ENCODE measurements around the gene GHR.

DNA sequence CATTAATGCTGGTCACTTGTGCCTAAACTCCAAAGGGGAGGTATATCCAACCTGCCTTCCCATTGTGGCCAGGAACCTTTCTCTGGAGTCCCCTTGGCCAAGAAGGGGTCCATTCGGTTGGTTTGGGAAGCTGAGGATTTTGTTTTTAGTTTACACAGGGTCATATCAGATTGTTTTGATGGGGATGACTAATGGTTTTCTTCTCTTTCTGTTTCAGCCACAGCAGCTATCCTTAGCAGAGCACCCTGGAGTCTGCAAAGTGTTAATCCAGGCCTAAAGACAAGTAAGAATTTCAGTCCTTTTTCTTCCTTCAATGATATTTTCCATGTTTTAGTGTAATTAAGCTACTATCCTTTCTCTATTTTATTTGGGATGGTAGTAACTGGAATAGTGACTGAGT lies 205.6 kb downstream of the GHR start:
- TF ChIP-seq, protein P1, sequence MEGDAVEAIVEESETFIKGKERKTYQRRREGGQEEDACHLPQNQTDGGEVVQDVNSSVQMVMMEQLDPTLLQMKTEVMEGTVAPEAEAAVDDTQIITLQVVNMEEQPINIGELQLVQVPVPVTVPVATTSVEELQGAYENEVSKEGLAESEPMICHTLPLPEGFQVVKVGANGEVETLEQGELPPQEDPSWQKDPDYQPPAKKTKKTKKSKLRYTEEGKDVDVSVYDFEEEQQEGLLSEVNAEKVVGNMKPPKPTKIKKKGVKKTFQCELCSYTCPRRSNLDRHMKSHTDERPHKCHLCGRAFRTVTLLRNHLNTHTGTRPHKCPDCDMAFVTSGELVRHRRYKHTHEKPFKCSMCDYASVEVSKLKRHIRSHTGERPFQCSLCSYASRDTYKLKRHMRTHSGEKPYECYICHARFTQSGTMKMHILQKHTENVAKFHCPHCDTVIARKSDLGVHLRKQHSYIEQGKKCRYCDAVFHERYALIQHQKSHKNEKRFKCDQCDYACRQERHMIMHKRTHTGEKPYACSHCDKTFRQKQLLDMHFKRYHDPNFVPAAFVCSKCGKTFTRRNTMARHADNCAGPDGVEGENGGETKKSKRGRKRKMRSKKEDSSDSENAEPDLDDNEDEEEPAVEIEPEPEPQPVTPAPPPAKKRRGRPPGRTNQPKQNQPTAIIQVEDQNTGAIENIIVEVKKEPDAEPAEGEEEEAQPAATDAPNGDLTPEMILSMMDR (IDR thresholded peaks at IDR 0.05; ENCODE audit: low read length), result no peak
- no peak for TF ChIP-seq EZH2 (IDR thresholded peaks at IDR 0.05; ENCODE audit: borderline replicate concordance, low read length)
